ENCODE measurements around the gene ACTL8.

DNA sequence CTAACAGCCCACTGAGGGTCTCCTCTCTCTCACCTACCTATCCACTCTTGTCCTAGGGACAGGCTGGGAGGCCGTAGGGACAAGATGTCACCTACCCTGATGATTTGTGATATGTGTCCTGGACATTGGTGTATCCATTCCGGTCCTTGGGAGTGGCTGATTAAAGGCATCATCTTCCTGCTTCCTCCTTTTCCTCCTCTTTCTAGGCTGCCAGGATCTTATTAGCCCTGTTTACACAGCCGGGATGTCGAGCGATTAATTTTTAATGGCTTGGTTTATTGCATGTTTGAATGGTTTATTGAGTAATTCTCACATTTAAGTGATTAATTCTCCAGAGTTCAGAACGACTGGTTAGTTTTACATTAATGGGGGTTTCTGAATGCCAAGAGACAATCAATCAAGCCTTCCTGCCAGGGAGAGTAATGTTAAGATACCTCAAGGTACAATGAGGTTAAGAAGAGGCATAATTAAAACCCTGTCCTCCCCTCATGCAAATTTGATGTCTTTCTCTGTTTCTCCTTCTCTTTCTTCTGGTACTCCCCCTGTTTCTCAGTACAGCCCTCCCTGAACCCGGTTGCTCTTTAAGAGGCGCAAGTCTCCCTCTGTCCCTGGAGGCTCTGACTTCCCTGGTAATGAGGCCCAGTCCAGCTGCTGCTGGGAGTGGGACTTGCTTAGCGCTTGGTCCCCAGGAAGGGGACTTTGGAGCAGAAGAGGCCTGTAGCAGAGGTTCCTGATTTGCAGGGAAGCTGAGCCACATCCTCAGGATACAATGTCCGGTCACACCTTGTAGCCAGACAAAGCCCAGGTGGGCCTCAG, 50.9 kb downstream of the ACTL8 start:
- TF ChIP-seq, protein P1, sequence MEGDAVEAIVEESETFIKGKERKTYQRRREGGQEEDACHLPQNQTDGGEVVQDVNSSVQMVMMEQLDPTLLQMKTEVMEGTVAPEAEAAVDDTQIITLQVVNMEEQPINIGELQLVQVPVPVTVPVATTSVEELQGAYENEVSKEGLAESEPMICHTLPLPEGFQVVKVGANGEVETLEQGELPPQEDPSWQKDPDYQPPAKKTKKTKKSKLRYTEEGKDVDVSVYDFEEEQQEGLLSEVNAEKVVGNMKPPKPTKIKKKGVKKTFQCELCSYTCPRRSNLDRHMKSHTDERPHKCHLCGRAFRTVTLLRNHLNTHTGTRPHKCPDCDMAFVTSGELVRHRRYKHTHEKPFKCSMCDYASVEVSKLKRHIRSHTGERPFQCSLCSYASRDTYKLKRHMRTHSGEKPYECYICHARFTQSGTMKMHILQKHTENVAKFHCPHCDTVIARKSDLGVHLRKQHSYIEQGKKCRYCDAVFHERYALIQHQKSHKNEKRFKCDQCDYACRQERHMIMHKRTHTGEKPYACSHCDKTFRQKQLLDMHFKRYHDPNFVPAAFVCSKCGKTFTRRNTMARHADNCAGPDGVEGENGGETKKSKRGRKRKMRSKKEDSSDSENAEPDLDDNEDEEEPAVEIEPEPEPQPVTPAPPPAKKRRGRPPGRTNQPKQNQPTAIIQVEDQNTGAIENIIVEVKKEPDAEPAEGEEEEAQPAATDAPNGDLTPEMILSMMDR (IDR thresholded peaks at IDR 0.05; ENCODE audit: low read depth, low read length), result no peak
- TF ChIP-seq EZH2phosphoT487 (IDR thresholded peaks at IDR 0.05; ENCODE audit: low read depth), result no peak
